ENCODE measurements around the gene HSPB7. TPM values are rescaled to one million over a fixed set of nuclear protein-coding genes. Genes with fewer than 3 reads are reported as not detected.

HSPB7 gene
- total and polyA plus RNA-seq, 4 donors: 0.28 to 1.4 (median 0.35) TPM

- no peak for TF ChIP-seq TAF1 (conservative IDR thresholded peaks at IDR 0.05)
- TF ChIP-seq SP1 (IDR thresholded peaks at IDR 0.05): no peak
- TF ChIP-seq HNF4G (IDR thresholded peaks at IDR 0.05): no peak
These were observed 42.5 kb downstream of the HSPB7 start (continued) for GRCh38 chr1:15975358-15975804.

- peak overlapping the region; percentile 69 to 96 (median 72) for H3K4me3 ChIP-seq (ENCODE audit: low read depth in 1 of 3, low read length in 3 of 3)
- no peaks in the 10 kb centered on the region for H3K27me3 ChIP-seq (ENCODE audit: control insufficient read depth in 4 of 4, insufficient read depth in 4 of 4, low read length in 3 of 4)
- peaks cover 0 to 11% (median 10%) of the 10 kb centered on the region in 4 donors for H3K4me1 ChIP-seq (ENCODE audit: control insufficient read depth in 4 of 4, insufficient read depth in 4 of 4, low read length in 3 of 4)
- peaks cover 2 to 12% (median 10%) of the 10 kb centered on the region in 4 donors for H3K36me3 ChIP-seq (ENCODE audit: control insufficient read depth in 4 of 4, insufficient read depth in 3 of 4, low read depth in 1 of 4, low read length in 3 of 4)
- no peak for TF ChIP-seq GABPA (IDR thresholded peaks at IDR 0.05 in 1 of 2, conservative IDR thresholded peaks at IDR 0.05 in 1 of 2)
- no peak for TF ChIP-seq TAF1 (conservative IDR thresholded peaks at IDR 0.05)
- no peak for TF ChIP-seq FOXA2 (IDR thresholded peaks at IDR 0.05)
- TF ChIP-seq MAX (IDR thresholded peaks at IDR 0.05): no peak
- TF ChIP-seq YY1 (IDR thresholded peaks at IDR 0.05): no peak
- TF ChIP-seq HNF4G (IDR thresholded peaks at IDR 0.05): no peak
- no peak for TF ChIP-seq EGR1 (IDR thresholded peaks at IDR 0.05; ENCODE audit: low read depth in 2 of 2)
- TF ChIP-seq CTCF (IDR thresholded peaks at IDR 0.05; ENCODE audit: low read depth, low read length, missing input control): no peak
- no peaks in the 10 kb centered on the region for H3K9me3 ChIP-seq (ENCODE audit: control insufficient read depth in 4 of 4, low read length in 3 of 4)
- H3K9ac ChIP-seq (ENCODE audit: low read depth in 1 of 2, low read length in 2 of 2): peak overlapping the region; percentile 43 to 67
- 70% methylated on average over 9 of the region's 9 CpGs for WGBS
- no peak for DNase-seq (ENCODE audit: low spot score)
- no peak overlapping the region for H3K27ac ChIP-seq (ENCODE audit: low read depth in 1 of 2, low read length in 2 of 2)
These were observed 43.0 kb downstream of the HSPB7 start for GRCh38 chr1:15974855-15975254.

GRCh38 chr1:15973772-15974171, 44.1 kb downstream of the HSPB7 start:
- Histone ChIP-seq H3K9me3 (ENCODE audit: control insufficient read depth in 4 of 4, low read length in 3 of 4) (no peaks in the 10 kb centered on the region), H3K9ac (ENCODE audit: low read depth in 1 of 2, low read length in 2 of 2) (no peak overlapping the region), H3K4me1 (ENCODE audit: control insufficient read depth in 4 of 4, insufficient read depth in 4 of 4, low read length in 3 of 4) (peaks cover 0 to 11% (median 10%) of the 10 kb centered on the region in 4 donors), H3K27ac (ENCODE audit: low read depth in 1 of 2, low read length in 2 of 2) (no peak overlapping the region), H3K36me3 (ENCODE audit: control insufficient read depth in 4 of 4, insufficient read depth in 3 of 4, low read depth in 1 of 4, low read length in 3 of 4) (peaks cover 9 to 15% (median 12%) of the 10 kb centered on the region in 4 donors), H3K27me3 (ENCODE audit: control insufficient read depth in 4 of 4, insufficient read depth in 4 of 4, low read length in 3 of 4) (no peaks in the 10 kb centered on the region), H3K4me3 (ENCODE audit: low read depth in 1 of 3, low read length in 3 of 3) (no peak overlapping the region)
- DNase-seq (ENCODE audit: low spot score): no peak
- TF ChIP-seq EGR1 (IDR thresholded peaks at IDR 0.05; ENCODE audit: low read depth in 2 of 2): no peak
- 96% methylated on average over 4 of the region's 4 CpGs for WGBS

- DNase-seq (ENCODE audit: low spot score): no peak
- peaks cover 0 to 11% (median 10%) of the 10 kb centered on the region in 4 donors for H3K4me1 ChIP-seq (ENCODE audit: control insufficient read depth in 4 of 4, insufficient read depth in 4 of 4, low read length in 3 of 4)
These were observed 45.4 kb downstream of the HSPB7 start for GRCh38 chr1:15972409-15972808.

More at GRCh38 chr1:15972409-15972808, 45.4 kb downstream of the HSPB7 start:
- 95% methylated on average over 1 of the region's 1 CpG for WGBS
- H3K27me3 ChIP-seq (ENCODE audit: control insufficient read depth in 4 of 4, insufficient read depth in 4 of 4, low read length in 3 of 4): no peaks in the 10 kb centered on the region
- H3K9me3 ChIP-seq (ENCODE audit: control insufficient read depth in 4 of 4, low read length in 3 of 4): no peaks in the 10 kb centered on the region
- no peak overlapping the region for H3K4me3 ChIP-seq (ENCODE audit: low read depth in 1 of 3, low read length in 3 of 3)
- TF ChIP-seq ATF3 (IDR thresholded peaks at IDR 0.05): no peak
- TF ChIP-seq EGR1 (IDR thresholded peaks at IDR 0.05; ENCODE audit: low read depth in 2 of 2): no peak
- no peak for TF ChIP-seq NR2F2 (IDR thresholded peaks at IDR 0.05)
- no peak for TF ChIP-seq GABPA (IDR thresholded peaks at IDR 0.05 in 1 of 2, conservative IDR thresholded peaks at IDR 0.05 in 1 of 2)
- no peak for TF ChIP-seq RXRA (IDR thresholded peaks at IDR 0.05)
- no peak for TF ChIP-seq JUND (IDR thresholded peaks at IDR 0.05)
- no peak for TF ChIP-seq SP1 (IDR thresholded peaks at IDR 0.05)
- no peak for TF ChIP-seq ZBTB33 (IDR thresholded peaks at IDR 0.05)
- TF ChIP-seq HNF4G (IDR thresholded peaks at IDR 0.05): no peak
- TF ChIP-seq CTCF (IDR thresholded peaks at IDR 0.05; ENCODE audit: low read depth, low read length, missing input control): no peak
- TF ChIP-seq MAX (IDR thresholded peaks at IDR 0.05): no peak
- no peak for TF ChIP-seq HNF4A (conservative IDR thresholded peaks at IDR 0.05)
- H3K36me3 ChIP-seq (ENCODE audit: control insufficient read depth in 4 of 4, insufficient read depth in 3 of 4, low read depth in 1 of 4, low read length in 3 of 4): peaks cover 9 to 15% (median 13%) of the 10 kb centered on the region in 4 donors
- no peak overlapping the region for H3K27ac ChIP-seq (ENCODE audit: low read depth in 1 of 2, low read length in 2 of 2)
- no peak overlapping the region for H3K9ac ChIP-seq (ENCODE audit: low read depth in 1 of 2, low read length in 2 of 2)
